Chondrocyte (in vitro differentiated cells): ENCODE measurements around the gene CTXN2. TPM values are rescaled to one million over a fixed set of nuclear protein-coding genes. Genes with fewer than 3 reads are reported as not detected.

Experiments used
- DNase-seq: peaks from one replicate; pipeline ENCODE4 v3.0.0; 2021; ENCODE audit warnings: mixed read lengths, low spot score
- H3K27ac Mint-ChIP-seq: one replicate; pipeline ENCODE4 v1.8.0; 2021; ENCODE audit warnings: mild to moderate bottlenecking, moderate library complexity, mixed read lengths; ENCODE audit not compliant: unreplicated experiment
- H3K27me3 Mint-ChIP-seq: 2 replicates; pipeline ENCODE4 v1.8.0; 2021; ENCODE audit warnings: low read depth, mixed read lengths
- H3K36me3 Mint-ChIP-seq: 2 replicates; pipeline ENCODE4 v1.8.0; 2021; ENCODE audit warnings: low read depth, mixed read lengths
- H3K4me1 Mint-ChIP-seq: 2 replicates; pipeline ENCODE4 v1.8.0; 2021; ENCODE audit warnings: low read depth, mild to moderate bottlenecking, mixed read lengths
- H3K4me3 Mint-ChIP-seq: one replicate; pipeline ENCODE4 v1.8.0; 2021; ENCODE audit warnings: mild to moderate bottlenecking, moderate library complexity, mixed read lengths; ENCODE audit not compliant: unreplicated experiment
- H3K9me3 Mint-ChIP-seq: 2 replicates; pipeline ENCODE4 v1.8.0; 2021; ENCODE audit warnings: low read depth, mixed read lengths
- total RNA-seq: library from RNA; stranded (reverse); gene quantifications from 3 replicates; pipeline ENCODE4 v1.2.1, GENCODE V29; 2021
- TF ChIP-seq, protein P1 (sequence below): fragments of 200-600 bp; sonication (generic); IDR thresholded peaks from 2 replicates; pipeline ENCODE4 v1.5.0; 2021; ENCODE audit warnings: antibody characterized with exemption, mild to moderate bottlenecking, moderate library complexity

The CTXN2 gene
- total RNA-seq, 1 donor from 2014 or later = not detected

DNA sequence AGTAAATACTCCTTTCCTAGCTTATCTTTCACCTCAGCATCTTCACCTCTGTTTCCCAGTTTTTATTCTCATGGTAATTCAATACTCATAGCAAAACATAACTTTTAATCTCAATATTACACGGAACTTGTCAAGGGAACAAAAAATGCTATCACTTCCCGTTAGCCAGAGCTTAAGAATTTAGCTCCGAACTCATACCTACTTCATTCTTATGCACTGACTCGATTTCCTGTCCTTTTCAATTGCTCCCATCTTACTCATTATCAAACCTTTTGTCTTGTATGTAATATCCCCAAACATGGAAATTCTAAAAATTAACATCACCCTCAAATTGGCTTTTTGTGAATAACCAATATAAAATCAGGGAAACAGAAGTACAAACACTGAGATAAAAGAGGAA, 41.6 kb upstream of the CTXN2 start:
- H3K4me3 Mint-ChIP-seq = no peak overlapping the region
- peaks cover 20% of the 10 kb centered on the region for H3K4me1 Mint-ChIP-seq
- H3K9me3 Mint-ChIP-seq = no peaks in the 10 kb centered on the region
- no peaks in the 10 kb centered on the region for H3K27me3 Mint-ChIP-seq
- H3K36me3 Mint-ChIP-seq = peaks cover 12% of the 10 kb centered on the region
- H3K27ac Mint-ChIP-seq = peak overlapping the region; percentile 60
- DNase-seq = no peak
- TF ChIP-seq, protein P1, sequence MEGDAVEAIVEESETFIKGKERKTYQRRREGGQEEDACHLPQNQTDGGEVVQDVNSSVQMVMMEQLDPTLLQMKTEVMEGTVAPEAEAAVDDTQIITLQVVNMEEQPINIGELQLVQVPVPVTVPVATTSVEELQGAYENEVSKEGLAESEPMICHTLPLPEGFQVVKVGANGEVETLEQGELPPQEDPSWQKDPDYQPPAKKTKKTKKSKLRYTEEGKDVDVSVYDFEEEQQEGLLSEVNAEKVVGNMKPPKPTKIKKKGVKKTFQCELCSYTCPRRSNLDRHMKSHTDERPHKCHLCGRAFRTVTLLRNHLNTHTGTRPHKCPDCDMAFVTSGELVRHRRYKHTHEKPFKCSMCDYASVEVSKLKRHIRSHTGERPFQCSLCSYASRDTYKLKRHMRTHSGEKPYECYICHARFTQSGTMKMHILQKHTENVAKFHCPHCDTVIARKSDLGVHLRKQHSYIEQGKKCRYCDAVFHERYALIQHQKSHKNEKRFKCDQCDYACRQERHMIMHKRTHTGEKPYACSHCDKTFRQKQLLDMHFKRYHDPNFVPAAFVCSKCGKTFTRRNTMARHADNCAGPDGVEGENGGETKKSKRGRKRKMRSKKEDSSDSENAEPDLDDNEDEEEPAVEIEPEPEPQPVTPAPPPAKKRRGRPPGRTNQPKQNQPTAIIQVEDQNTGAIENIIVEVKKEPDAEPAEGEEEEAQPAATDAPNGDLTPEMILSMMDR = no peak

DNA sequence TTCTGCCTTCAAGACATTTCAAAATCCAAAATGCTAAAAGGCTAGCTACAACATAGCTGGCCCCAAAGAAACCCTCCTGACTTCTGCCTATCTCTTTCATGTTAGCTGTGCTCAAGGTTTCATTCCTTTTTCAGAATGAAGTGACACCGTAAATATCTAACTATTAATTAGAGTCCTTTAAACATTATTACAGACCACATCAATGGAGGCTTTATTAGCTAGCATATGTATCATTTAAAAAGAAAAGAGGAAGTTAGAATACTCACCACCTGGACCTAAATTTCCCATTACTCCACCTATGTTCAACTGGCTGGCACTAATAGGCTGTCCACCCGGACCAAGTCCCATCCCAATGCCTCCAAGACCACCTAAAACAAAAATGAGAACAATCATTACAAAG, 37.9 kb upstream of the CTXN2 start:
- TF ChIP-seq, protein P1 = no peak
- H3K27ac Mint-ChIP-seq = no peak overlapping the region
- peaks cover 8% of the 10 kb centered on the region for H3K4me1 Mint-ChIP-seq
- no peak overlapping the region for H3K4me3 Mint-ChIP-seq
- DNase-seq = no peak
- no peaks in the 10 kb centered on the region for H3K9me3 Mint-ChIP-seq
- no peaks in the 10 kb centered on the region for H3K27me3 Mint-ChIP-seq
- peaks cover 14% of the 10 kb centered on the region for H3K36me3 Mint-ChIP-seq

DNA sequence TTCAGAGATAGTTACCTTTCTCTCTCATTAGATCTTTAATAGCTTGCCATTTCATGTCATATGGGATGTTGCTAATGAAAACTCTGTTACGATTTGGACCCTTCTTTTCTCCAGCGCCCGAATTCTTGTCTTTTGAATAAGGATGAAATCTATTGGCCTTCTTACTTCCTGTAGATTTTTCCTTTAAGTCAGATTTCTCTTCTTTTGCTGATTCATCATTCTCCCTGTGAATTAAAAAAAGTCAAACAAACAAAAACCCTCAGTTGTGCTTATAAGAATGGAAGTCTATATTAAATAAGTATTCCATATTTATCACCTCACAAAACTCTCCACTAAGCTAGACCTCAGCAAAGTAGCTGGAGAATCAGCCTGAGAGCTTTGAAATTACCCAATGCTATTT, 22.8 kb upstream of the CTXN2 start:
- peaks cover 14% of the 10 kb centered on the region for H3K36me3 Mint-ChIP-seq
- TF ChIP-seq, protein P1 = no peak

DNA sequence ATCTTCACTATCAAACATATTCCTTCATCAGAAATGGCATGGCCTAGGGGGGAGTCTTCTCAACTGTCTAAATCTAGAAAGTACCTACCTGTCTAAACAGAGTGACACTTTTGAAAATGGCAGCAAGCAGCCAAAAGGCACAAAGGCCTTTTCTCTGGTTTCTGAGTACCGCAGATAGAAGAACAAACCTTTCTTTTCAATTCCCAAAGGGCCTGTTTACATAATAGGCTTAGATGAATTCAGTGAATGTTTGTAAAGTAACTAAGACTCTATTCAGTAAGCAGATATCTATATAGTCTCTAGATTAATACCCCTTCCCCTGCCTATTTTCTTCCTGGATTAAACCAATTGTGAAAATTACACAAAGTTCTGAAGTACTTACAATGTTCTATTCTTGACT, 20.5 kb upstream of the CTXN2 start:
- peaks cover 12% of the 10 kb centered on the region for H3K36me3 Mint-ChIP-seq
- no peak overlapping the region for H3K27ac Mint-ChIP-seq
- no peak overlapping the region for H3K4me3 Mint-ChIP-seq
- no peak for DNase-seq
- TF ChIP-seq, protein P1 = no peak
- H3K9me3 Mint-ChIP-seq = peaks cover 18% of the 10 kb centered on the region
- peaks cover 7% of the 10 kb centered on the region for H3K4me1 Mint-ChIP-seq
- H3K27me3 Mint-ChIP-seq = no peaks in the 10 kb centered on the region

More for the DNA sequence above, 22.8 kb upstream of the CTXN2 start:
- H3K27ac Mint-ChIP-seq = no peak overlapping the region
- no peaks in the 10 kb centered on the region for H3K27me3 Mint-ChIP-seq
- H3K4me3 Mint-ChIP-seq = no peak overlapping the region
- no peak for DNase-seq
- peaks cover 15% of the 10 kb centered on the region for H3K9me3 Mint-ChIP-seq
- H3K4me1 Mint-ChIP-seq = peaks cover 7% of the 10 kb centered on the region

DNA sequence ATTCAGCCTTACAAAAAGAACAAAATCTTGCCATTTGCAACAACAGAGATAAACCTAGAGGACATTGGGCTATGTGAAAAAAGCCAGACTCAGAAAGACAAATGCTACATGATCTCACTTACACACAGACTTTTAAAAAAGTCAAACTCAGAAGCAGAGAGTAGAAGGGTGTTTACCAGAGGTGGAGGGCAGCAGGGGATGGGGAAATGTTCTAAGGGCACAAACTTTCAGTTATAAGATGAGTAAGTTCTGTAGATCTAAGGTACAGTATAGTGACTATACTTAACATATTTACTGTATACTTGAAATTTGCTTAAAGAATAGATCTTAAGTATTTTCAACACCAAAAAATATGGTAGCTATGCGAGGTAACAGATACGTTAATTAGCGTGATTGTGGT, 16.3 kb upstream of the CTXN2 start:
- H3K4me1 Mint-ChIP-seq = peaks cover 14% of the 10 kb centered on the region
- no peak overlapping the region for H3K4me3 Mint-ChIP-seq
- peaks cover 18% of the 10 kb centered on the region for H3K9me3 Mint-ChIP-seq
- TF ChIP-seq, protein P1 = no peak
- DNase-seq = no peak
- H3K27me3 Mint-ChIP-seq = no peaks in the 10 kb centered on the region
- no peak overlapping the region for H3K27ac Mint-ChIP-seq
- H3K36me3 Mint-ChIP-seq = peaks cover 4% of the 10 kb centered on the region
